H9 (cell line): ENCODE results near the gene GRIK3. TPM values are rescaled to one million over a fixed set of nuclear protein-coding genes. Genes with fewer than 3 reads are reported as not detected.

ENCODE experiments used
- DNase-seq: peaks from one replicate; pipeline ENCODE4 v3.0.0-alpha.2; 2017
- H2AFZ ChIP-seq: one replicate; pipeline ENCODE4 v1.6.1; 2013; ENCODE audit warnings: mild to moderate bottlenecking, low read length, control low read depth, moderate library complexity
- H2AK5ac ChIP-seq: 2 replicates; pipeline ENCODE4 v1.6.1; 2013; ENCODE audit warnings: low read length, control low read depth, mixed read lengths; ENCODE audit not compliant: insufficient read length
- H2BK120ac ChIP-seq: one replicate; pipeline ENCODE4 v1.6.1; 2013; ENCODE audit warnings: low read depth, mild to moderate bottlenecking, low read length, control low read depth, inconsistent platforms; ENCODE audit not compliant: poor library complexity, severe bottlenecking
- H2BK12ac ChIP-seq: 2 replicates; pipeline ENCODE4 v1.6.1; 2013; ENCODE audit warnings: low read length, control low read depth, mixed read lengths, low read depth; ENCODE audit not compliant: insufficient read length
- H2BK15ac ChIP-seq: 2 replicates; pipeline ENCODE4 v1.6.1; 2013; ENCODE audit warnings: low read depth, low read length, control low read depth
- H2BK20ac ChIP-seq: one replicate; pipeline ENCODE4 v1.6.1; 2013; ENCODE audit warnings: low read depth, mild to moderate bottlenecking, low read length, control low read depth, inconsistent platforms; ENCODE audit not compliant: poor library complexity, severe bottlenecking
- H2BK5ac ChIP-seq: 2 replicates; pipeline ENCODE4 v1.6.1; 2013; ENCODE audit warnings: low read length, control low read depth, mixed read lengths; ENCODE audit not compliant: insufficient read length
- H3K14ac ChIP-seq: 2 replicates; pipeline ENCODE4 v1.6.1; 2013; ENCODE audit warnings: low read length, control low read depth; ENCODE audit not compliant: insufficient read depth
- H3K18ac ChIP-seq: 2 replicates; pipeline ENCODE4 v1.6.1; 2013; ENCODE audit warnings: low read depth, mild to moderate bottlenecking, mixed read lengths, low read length, control low read depth; ENCODE audit not compliant: insufficient read length
- H3K23ac ChIP-seq: 2 replicates; pipeline ENCODE4 v1.6.1; 2013; ENCODE audit warnings: low read length, control low read depth, mixed read lengths, low read depth; ENCODE audit not compliant: insufficient read length
- H3K23me2 ChIP-seq: 2 replicates; pipeline ENCODE4 v1.6.1; 2013; ENCODE audit warnings: low read depth, mild to moderate bottlenecking, mixed read lengths, low read length, control low read depth; ENCODE audit not compliant: insufficient read length, poor library complexity, severe bottlenecking
- H3K27ac ChIP-seq: 2 replicates; pipeline ENCODE4 v1.5.1; 2013; ENCODE audit warnings: low read length, control low read depth, mixed read lengths, low read depth; ENCODE audit not compliant: insufficient read length
- H3K27me3 ChIP-seq: 2 replicates; pipeline ENCODE4 v1.6.1; 2013; ENCODE audit warnings: low read length, control low read depth, inconsistent platforms; ENCODE audit not compliant: insufficient read depth
- H3K4ac ChIP-seq: 2 replicates; pipeline ENCODE4 v1.6.1; 2013; ENCODE audit warnings: low read depth, mild to moderate bottlenecking, control low read depth, inconsistent platforms, low read length, moderate library complexity
- H3K4me1 ChIP-seq: 2 replicates; pipeline ENCODE4 v1.6.1; 2013; ENCODE audit warnings: low read length, control low read depth, inconsistent platforms; ENCODE audit not compliant: insufficient read depth
- H3K4me2 ChIP-seq: 2 replicates; pipeline ENCODE4 v1.6.1; 2013; ENCODE audit warnings: low read length, control low read depth, mixed read lengths; ENCODE audit not compliant: insufficient read length, insufficient read depth
- H3K56ac ChIP-seq: 2 replicates; pipeline ENCODE4 v1.6.1; 2013; ENCODE audit warnings: low read depth, mild to moderate bottlenecking, mixed read lengths, low read length, control low read depth; ENCODE audit not compliant: insufficient read length
- H3K79me1 ChIP-seq: 2 replicates; pipeline ENCODE4 v1.6.1; 2013; ENCODE audit warnings: low read depth, mild to moderate bottlenecking, moderate library complexity, low read length, control low read depth, inconsistent platforms; ENCODE audit not compliant: insufficient read depth, poor library complexity, severe bottlenecking
- H3K79me2 ChIP-seq: 2 replicates; pipeline ENCODE4 v1.6.1; 2013; ENCODE audit warnings: low read length, control low read depth, inconsistent platforms; ENCODE audit not compliant: insufficient read depth
- H3K9ac ChIP-seq: 2 replicates; pipeline ENCODE4 v1.6.1; 2013; ENCODE audit warnings: low read length, control low read depth, mixed read lengths; ENCODE audit not compliant: insufficient read length; ENCODE audit errors: extremely low read depth
- H3K9me3 ChIP-seq: one replicate; pipeline ENCODE4 v1.6.1; 2013; ENCODE audit warnings: low read depth, low read length, inconsistent platforms; ENCODE audit not compliant: control insufficient read depth
- H3T11ph ChIP-seq: one replicate; pipeline ENCODE4 v1.6.1; 2013; ENCODE audit warnings: mild to moderate bottlenecking, low read length, control low read depth, inconsistent platforms
- H4K20me1 ChIP-seq: one replicate; pipeline ENCODE4 v1.6.1; 2013; ENCODE audit not compliant: control insufficient read depth, insufficient read length, insufficient read depth
- H4K5ac ChIP-seq: 2 replicates; pipeline ENCODE4 v1.6.1; 2013; ENCODE audit warnings: low read depth, mild to moderate bottlenecking, mixed read lengths, low read length, control low read depth; ENCODE audit not compliant: insufficient read length
- H4K8ac ChIP-seq: replicated peaks from 2 replicates; pipeline ENCODE4 v1.6.1; 2013; ENCODE audit warnings: low read length, control low read depth, mixed read lengths, low read depth; ENCODE audit not compliant: insufficient read length
- H4K91ac ChIP-seq: 2 replicates; pipeline ENCODE4 v1.6.1; 2013; ENCODE audit warnings: low read depth, mild to moderate bottlenecking, moderate library complexity, mixed read lengths, low read length, control low read depth; ENCODE audit not compliant: insufficient read length
- H3K27ac Mint-ChIP-seq, 3 experiments: 2 replicates in 2 of 3; 3 replicates in 1 of 3; pipeline ENCODE4 v1.8.0; 2020 to 2021; ENCODE audit warnings: mixed read lengths in 3 of 3, mild to moderate bottlenecking in 1 of 3, moderate library complexity in 1 of 3
- H3K27me3 Mint-ChIP-seq: 2 replicates; pipeline ENCODE4 v1.8.0; 2021; ENCODE audit warnings: low read depth, mild to moderate bottlenecking, moderate library complexity, mixed read lengths
- H3K36me3 Mint-ChIP-seq, 3 experiments: 2 replicates in 2 of 3; 3 replicates in 1 of 3; pipeline ENCODE4 v1.8.0; 2020 to 2021; ENCODE audit warnings: low read depth in 3 of 3, mixed read lengths in 3 of 3; ENCODE audit not compliant: insufficient read depth in 1 of 3
- H3K4me1 Mint-ChIP-seq, 2 experiments: 2 replicates each; pipeline ENCODE4 v1.8.0; 2020; ENCODE audit warnings: mixed read lengths in 2 of 2
- H3K4me3 Mint-ChIP-seq, 2 experiments: 2 replicates in 1 of 2; 3 replicates in 1 of 2; pipeline ENCODE4 v1.8.0; 2020 to 2021; ENCODE audit warnings: mild to moderate bottlenecking in 2 of 2, mixed read lengths in 2 of 2, moderate library complexity in 1 of 2
- H3K9me3 Mint-ChIP-seq, 2 experiments: 2 replicates in 1 of 2; 3 replicates in 1 of 2; pipeline ENCODE4 v1.8.0; 2020; ENCODE audit warnings: mild to moderate bottlenecking in 2 of 2, mixed read lengths in 2 of 2, moderate library complexity in 1 of 2
- CTCF ChIP-seq: fragments of 200-600 bp; sonication (generic); conservative IDR thresholded peaks from 3 replicates; pipeline ENCODE4 v1.8.0; 2021; ENCODE audit warnings: antibody characterized with exemption, mild to moderate bottlenecking
- WGBS: extraction: QIAGEN DNeasy Blood & Tissue Kit; methylation state at CpG from one replicate; pipeline ENCODE4 v1.1.7; 2013; ENCODE audit warnings: missing lambda C conversion rate, low lambda C conversion rate, mixed read lengths; ENCODE audit not compliant: insufficient read length; ENCODE audit errors: extremely low coverage; 5-methylcytosine and 5-hydroxymethylcytosine counted together
- total RNA-seq: library from RNA; stranded (reverse); gene quantifications from 2 replicates; pipeline ENCODE4 v1.2.1, GENCODE V29; 2021

The GRIK3 gene
- total RNA-seq, 1 experiment from 2014 or later, result 1.7 TPM

GRCh38 chr1:37015713-37016112 lies 18.6 kb downstream of the GRIK3 start:
- no peak overlapping the region for H3K56ac ChIP-seq
- H4K91ac ChIP-seq, result no peak overlapping the region
- peaks cover 21% of the 10 kb centered on the region for H3K27me3 Mint-ChIP-seq
- no peak overlapping the region for H3K9ac ChIP-seq
- no peak overlapping the region for H3K4me2 ChIP-seq
- no peaks in the 10 kb centered on the region for H3K36me3 Mint-ChIP-seq
- H3T11ph ChIP-seq, result no peak overlapping the region
- no peak overlapping the region for H2BK15ac ChIP-seq
- no peak overlapping the region for H4K5ac ChIP-seq
- no peak overlapping the region for H4K8ac ChIP-seq
- H2AK5ac ChIP-seq, result no peak overlapping the region
- H3K79me2 ChIP-seq, result no peaks in the 10 kb centered on the region
- H3K23ac ChIP-seq, result no peak overlapping the region
- H3K4me1 Mint-ChIP-seq, result peaks cover 8 to 15% of the 10 kb centered on the region in 2 experiments; a peak in 3 of 4 replicates
- no peak for DNase-seq
- no peak overlapping the region for H3K18ac ChIP-seq
- H3K9me3 Mint-ChIP-seq, result peaks cover 0 to 3% of the 10 kb centered on the region in 2 experiments; a peak in 3 of 5 replicates
- no peak overlapping the region for H3K4me3 Mint-ChIP-seq
- H2BK5ac ChIP-seq, result no peak overlapping the region
- H2BK12ac ChIP-seq, result no peak overlapping the region
- H3K4ac ChIP-seq, result no peak overlapping the region
- no peaks in the 10 kb centered on the region for H3K27me3 ChIP-seq
- no peak overlapping the region for H2BK120ac ChIP-seq
- no peak overlapping the region for H3K14ac ChIP-seq
- no peak overlapping the region for H3K27ac Mint-ChIP-seq
- TF ChIP-seq CTCF, result no peak
- no peaks in the 10 kb centered on the region for H3K4me1 ChIP-seq
- no CpG with 5 or more reads among the region's 7 CpGs for WGBS
- no peak overlapping the region for H2AFZ ChIP-seq
- no peak overlapping the region for H3K27ac ChIP-seq
- no peaks in the 10 kb centered on the region for H3K23me2 ChIP-seq
- no peaks in the 10 kb centered on the region for H3K9me3 ChIP-seq
- no peaks in the 10 kb centered on the region for H3K79me1 ChIP-seq
- H4K20me1 ChIP-seq, result no peaks in the 10 kb centered on the region
- no peak overlapping the region for H2BK20ac ChIP-seq
